CD4-positive, alpha-beta T cell treated with Interleukin-1 beta for 1 hour (primary cell): ENCODE data around the gene PDZRN4.
"Not testable (repeated sequence)": the region's sequence is repeated elsewhere in the genome, so short reads cannot be mapped to it uniquely, and the experiment has no call there.

ENCODE experiments used
- DNase-seq, 2 donors: peaks; one replicate each; pipeline ENCODE4 v3.0.0-alpha.2; 2020 to 2022

The PDZRN4 gene

DNA sequence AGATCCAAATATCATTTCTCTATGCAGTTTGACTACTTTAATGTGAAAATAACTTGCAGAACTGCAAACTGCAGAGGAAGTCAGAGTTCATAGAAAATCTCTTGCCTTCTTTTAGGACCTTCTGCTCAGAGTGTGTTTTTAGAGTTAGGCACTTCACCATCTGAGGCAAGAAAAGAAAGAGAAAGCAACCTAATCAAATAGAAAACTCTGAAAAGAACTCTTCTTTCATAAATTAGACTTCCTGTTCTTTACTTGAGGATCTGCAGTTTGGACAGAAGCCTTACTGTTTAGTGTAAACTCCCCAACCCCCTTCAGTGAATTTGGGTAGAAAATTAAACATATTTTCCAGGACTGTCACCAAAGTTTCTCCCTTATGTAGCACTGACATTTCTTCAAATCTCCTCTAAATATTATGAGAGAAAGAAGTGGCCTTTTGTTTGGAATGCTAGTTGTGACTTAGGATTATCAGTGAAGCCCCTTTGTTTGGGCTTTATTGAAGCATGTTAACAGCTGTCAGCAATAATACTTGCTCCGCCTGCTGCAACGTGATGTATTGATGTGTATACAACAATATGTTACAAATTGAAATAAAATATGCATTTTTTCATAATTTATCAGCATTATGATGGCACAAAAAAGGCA is 99.5 kb downstream of the PDZRN4 start:
- DNase-seq: no peak

DNA sequence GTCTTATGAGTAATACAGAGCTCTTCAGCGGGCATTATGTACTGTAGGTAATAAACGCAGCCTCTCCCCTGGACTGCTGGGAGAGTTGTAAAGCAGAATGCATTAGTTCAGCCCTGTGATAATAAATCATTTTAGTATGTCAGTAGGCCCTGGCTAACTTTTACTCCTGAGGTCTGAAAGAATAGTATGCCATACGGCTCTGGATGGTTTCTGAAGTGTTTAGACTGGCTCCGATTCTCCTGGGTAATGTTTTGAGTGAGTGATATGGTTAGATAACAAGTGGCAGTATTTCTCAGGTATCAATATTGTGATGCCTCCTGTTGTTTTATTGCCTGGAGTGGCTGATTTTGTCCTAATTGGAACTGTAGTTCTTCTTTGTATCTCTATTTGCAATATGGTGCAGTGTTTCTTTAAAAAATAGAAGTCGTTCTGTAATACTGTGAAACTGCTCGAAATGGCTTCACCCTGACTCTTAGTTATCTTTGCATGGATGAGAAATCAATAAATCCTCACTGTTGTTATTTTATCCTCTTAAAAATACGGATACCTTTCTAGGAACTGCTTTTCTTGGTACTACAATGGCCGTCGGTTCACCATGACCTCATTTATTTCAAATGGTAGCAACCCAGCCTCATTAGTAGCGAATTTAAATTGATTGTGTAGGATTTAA is 100.2 kb downstream of the PDZRN4 start:
- no peak for DNase-seq

- no peak for DNase-seq
Measured at GRCh38 chr12:41289501-41289900, 101.4 kb downstream of the PDZRN4 start.

DNA sequence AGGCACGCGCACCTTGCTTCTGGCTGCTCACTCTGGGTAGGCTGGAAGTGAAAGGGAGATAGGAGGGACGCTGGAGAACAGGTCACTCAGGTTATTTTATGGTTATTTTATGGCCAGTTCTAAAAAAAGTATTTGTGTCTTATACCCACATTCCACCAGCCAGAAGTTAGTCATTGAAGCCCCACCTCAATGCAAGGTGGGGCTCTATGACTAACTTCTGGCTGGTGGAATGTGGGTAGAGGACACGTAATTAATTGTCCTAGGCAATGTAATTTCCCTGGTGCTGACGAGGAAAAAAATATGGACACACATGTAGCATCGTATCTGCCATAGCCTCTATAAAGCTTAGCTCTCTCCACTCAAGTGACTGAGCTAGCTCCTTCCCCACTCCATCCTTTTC is 104.9 kb downstream of the PDZRN4 start:
- DNase-seq: no peak

DNA sequence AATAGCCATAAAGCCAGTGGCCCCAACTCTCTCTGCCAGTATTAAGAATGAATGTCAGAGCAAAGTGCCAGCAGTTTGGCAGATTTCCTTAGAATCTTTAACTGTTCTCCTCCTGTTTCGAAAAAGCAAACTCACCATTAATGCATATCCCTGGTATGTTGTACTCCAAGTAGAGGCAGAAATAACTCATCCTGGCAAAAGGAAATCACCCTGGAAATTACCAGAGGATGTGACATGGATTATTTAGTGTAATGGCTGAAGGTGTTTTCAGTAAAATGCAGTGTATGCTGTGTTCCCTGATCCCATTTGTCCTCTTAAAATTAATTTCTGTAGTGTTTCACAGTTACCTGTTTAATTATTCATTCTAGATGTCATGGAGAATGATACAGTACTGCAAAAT is 105.3 kb downstream of the PDZRN4 start:
- DNase-seq: no peak

GRCh38 chr12:41302979-41303403 is 114.9 kb downstream of the PDZRN4 start:
- no peak for DNase-seq

GRCh38 chr12:41304526-41304925 is 116.4 kb downstream of the PDZRN4 start:
- no peak for DNase-seq

GRCh38 chr12:41310367-41310766 is 122.2 kb downstream of the PDZRN4 start:
- no peak for DNase-seq

GRCh38 chr12:41311883-41312282 is 123.8 kb downstream of the PDZRN4 start:
- DNase-seq: no peak

- not testable (repeated sequence) for DNase-seq
Measured at GRCh38 chr12:41312451-41312850, 124.3 kb downstream of the PDZRN4 start.

DNA sequence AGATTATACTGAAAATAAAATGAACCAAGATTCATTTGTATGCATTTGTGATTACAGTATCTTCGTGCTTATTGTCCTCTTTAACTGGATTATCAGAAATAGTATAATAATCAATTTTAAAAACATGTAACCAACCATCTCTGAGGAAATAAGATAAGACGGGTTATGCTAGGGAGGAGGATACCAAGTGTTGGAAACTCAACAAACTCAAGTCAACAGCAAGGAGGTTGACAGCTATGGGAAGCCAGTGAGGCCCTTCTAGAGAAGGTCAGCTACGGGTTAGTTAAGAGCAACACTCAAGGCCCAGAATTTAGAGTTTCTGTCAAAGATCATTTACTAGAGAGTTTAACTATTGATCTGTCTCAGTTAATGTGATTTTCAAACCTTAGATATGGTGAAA is 137.2 kb downstream of the PDZRN4 start:
- no peak for DNase-seq

- no peak for DNase-seq
Measured at GRCh38 chr12:41327096-41327895, 139.2 kb downstream of the PDZRN4 start.

GRCh38 chr12:41333974-41334373 is 145.9 kb downstream of the PDZRN4 start:
- DNase-seq: no peak

DNA sequence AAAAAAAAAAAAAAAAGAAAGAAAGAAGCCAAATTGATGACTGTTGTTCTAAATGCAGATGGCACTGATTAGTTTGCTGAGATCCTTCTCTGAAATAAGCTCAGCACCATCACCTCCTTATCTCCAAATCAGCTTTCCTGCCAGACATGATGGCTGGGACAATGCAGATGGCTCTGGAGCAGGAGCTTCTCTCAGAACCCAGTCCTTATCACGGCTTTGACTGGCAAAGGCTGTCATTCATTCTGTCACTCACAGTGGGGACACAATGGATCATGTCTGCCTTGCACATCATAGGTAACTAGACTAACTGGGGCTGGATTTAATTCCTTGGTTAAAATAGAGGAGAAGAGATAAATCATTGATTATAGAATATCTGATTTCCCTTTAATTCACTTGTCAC is 146.3 kb downstream of the PDZRN4 start:
- DNase-seq: no peak

- DNase-seq: no peak
Measured at GRCh38 chr12:41336041-41336549, 148.0 kb downstream of the PDZRN4 start.

GRCh38 chr12:41339784-41340183 is 151.7 kb downstream of the PDZRN4 start:
- DNase-seq: no peak

DNA sequence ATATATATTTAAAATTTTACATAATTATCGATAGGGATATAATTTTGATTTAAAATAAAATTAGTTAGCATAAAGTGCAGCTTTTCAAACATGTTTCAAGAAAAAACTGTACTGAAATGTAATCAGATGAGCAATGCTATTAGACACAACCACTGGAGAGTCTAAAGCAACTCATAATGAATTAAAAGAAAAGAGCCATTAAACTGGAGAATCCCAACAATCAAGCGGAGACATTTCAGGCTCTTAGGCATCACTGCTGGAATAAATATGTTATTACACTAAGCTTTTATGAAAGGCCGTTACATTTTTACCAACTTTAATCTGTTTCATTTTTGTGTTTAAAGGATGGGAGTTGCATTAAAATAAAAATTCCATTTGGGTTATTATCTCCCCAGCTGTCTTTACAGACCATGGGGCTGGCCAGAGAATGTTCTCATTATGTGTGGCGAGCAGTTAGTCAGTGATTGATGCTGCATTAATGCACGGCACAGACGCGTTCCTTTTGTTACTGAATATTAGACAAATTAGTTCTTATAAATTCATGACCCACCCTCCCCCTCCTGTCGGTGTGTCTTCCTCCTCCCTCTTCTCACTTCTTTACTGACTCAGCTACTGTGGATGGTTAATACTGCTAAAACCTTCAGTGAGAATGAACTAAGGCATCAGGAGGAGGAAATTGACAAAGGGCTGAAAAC is 156.8 kb downstream of the PDZRN4 start:
- DNase-seq: no peak

DNA sequence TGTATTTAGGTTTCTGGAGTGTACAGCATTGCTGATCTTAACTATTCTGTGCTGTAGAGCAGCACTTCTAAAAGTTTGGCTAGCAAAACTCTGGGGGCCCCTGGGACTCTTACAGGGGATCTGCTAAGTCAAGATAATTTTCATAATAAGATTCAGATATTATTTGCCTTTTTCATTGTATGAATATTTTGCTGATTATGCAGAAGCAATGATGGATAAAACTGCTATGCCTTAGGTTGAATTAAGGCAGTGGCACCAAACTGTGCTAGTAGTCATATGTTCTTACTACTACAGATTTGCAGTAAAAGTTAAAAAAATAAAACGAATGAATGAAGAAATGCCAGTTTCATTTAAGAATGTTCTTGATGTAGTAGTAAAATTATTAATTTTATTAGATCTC is 160.1 kb downstream of the PDZRN4 start:
- DNase-seq: no peak

GRCh38 chr12:41356181-41356580 is 168.1 kb downstream of the PDZRN4 start:
- no peak for DNase-seq

GRCh38 chr12:41361738-41362137 is 173.6 kb downstream of the PDZRN4 start:
- no peak for DNase-seq

- no peak for DNase-seq
Measured at GRCh38 chr12:41362510-41362909, 174.4 kb downstream of the PDZRN4 start.

DNA sequence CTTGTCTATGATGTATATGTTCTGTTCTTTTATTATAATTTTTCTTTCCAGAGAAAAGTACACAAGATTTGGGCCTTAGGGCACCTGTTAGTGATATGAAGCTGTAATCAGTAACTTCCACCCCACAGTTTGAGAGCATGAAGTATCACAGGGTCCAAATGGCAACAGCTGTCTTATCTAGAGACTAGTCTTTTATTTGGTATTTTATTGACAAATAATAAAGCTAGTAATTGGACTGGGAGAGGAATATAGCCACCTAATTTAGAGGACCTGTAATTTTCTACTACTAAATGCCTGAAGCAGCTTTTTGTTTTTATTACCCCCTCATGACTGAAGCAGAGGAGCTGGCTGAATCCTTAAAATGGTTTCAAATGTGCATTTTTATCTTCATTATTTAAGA is 174.8 kb downstream of the PDZRN4 start:
- no peak for DNase-seq

- no peak for DNase-seq
Measured at GRCh38 chr12:41364211-41364610, 176.1 kb downstream of the PDZRN4 start.
